HT1080 (cell line): ENCODE measurements around the gene HCFC1. TPM values are rescaled to one million over a fixed set of nuclear protein-coding genes. Genes with fewer than 3 reads are reported as not detected.

Experiments used
- DNase-seq: peaks from one replicate; pipeline ENCODE4 v3.0.0-alpha.2; 2015; ENCODE audit warnings: low read depth
- total RNA-seq: library from RNA; depleted of rRNA; stranded (reverse); fragments of >200 nt; shearing (Covaris generic); gene quantifications from 2 replicates; pipeline ENCODE4 v1.2.3, GENCODE V29; 2014

Gene HCFC1
- total RNA-seq, 1 experiment from 2014 or later, result 60.0 TPM

- no peak for DNase-seq
These were observed 3.2 kb upstream of the HCFC1 start for GRCh38 chrX:153974726-153975286.

- DNase-seq, result no peak
These were observed 2.5 kb upstream of the HCFC1 start for GRCh38 chrX:153974003-153974725.

- no peak for DNase-seq
These were observed 1.7 kb upstream of the HCFC1 start for GRCh38 chrX:153973127-153974002.

GRCh38 chrX:153972368-153973126 is 929 bp upstream of the HCFC1 start, which contains the start of gene TMEM187:
TSS of gene TMEM187 (plus strand) at chrX:153972754. CDS start at chrX:153982063, 9,309 bp downstream.
- DNase-seq, result peak; percentile 88

- DNase-seq, result peak; percentile 81
These were observed 531 bp downstream of the HCFC1 start for GRCh38 chrX:153971124-153971449.

- peak; percentile 60 for DNase-seq
These were observed 1.1 kb downstream of the HCFC1 start for GRCh38 chrX:153970357-153971123.

- DNase-seq, result no peak
These were observed 1.7 kb downstream of the HCFC1 start for GRCh38 chrX:153969904-153970356.

GRCh38 chrX:153969125-153969903 is 2.3 kb downstream of the HCFC1 start:
- no peak for DNase-seq

- no peak for DNase-seq
These were observed 2.9 kb downstream of the HCFC1 start for GRCh38 chrX:153968754-153969124.

GRCh38 chrX:153968255-153968654 is 3.4 kb downstream of the HCFC1 start:
- DNase-seq, result no peak

GRCh38 chrX:153967536-153968224 is 3.9 kb downstream of the HCFC1 start:
- no peak for DNase-seq

GRCh38 chrX:153966841-153967535 is 4.6 kb downstream of the HCFC1 start:
- no peak for DNase-seq

- no peak for DNase-seq
These were observed 5.3 kb downstream of the HCFC1 start for GRCh38 chrX:153966283-153966688.

- DNase-seq, result no peak
These were observed 6.2 kb downstream of the HCFC1 start for GRCh38 chrX:153965406-153965805.

- no peak for DNase-seq
These were observed 7.5 kb downstream of the HCFC1 start for GRCh38 chrX:153964105-153964504.

- no peak for DNase-seq
These were observed 8.1 kb downstream of the HCFC1 start for GRCh38 chrX:153963546-153963945.

- DNase-seq, result no peak
These were observed 10.3 kb downstream of the HCFC1 start for GRCh38 chrX:153961292-153961691.

- DNase-seq, result no peak
These were observed 10.8 kb downstream of the HCFC1 start for GRCh38 chrX:153960786-153961185.

- no peak for DNase-seq
These were observed 11.5 kb downstream of the HCFC1 start for GRCh38 chrX:153960077-153960476.
